Glomerular visceral epithelial cell (primary cell): Measurements from ENCODE around the gene NSD2.

Experiments used
- DNase-seq: peaks from one replicate; pipeline ENCODE4 v3.0.0-alpha.2; 2016; ENCODE audit errors: extremely low spot score

NSD2 gene

DNA sequence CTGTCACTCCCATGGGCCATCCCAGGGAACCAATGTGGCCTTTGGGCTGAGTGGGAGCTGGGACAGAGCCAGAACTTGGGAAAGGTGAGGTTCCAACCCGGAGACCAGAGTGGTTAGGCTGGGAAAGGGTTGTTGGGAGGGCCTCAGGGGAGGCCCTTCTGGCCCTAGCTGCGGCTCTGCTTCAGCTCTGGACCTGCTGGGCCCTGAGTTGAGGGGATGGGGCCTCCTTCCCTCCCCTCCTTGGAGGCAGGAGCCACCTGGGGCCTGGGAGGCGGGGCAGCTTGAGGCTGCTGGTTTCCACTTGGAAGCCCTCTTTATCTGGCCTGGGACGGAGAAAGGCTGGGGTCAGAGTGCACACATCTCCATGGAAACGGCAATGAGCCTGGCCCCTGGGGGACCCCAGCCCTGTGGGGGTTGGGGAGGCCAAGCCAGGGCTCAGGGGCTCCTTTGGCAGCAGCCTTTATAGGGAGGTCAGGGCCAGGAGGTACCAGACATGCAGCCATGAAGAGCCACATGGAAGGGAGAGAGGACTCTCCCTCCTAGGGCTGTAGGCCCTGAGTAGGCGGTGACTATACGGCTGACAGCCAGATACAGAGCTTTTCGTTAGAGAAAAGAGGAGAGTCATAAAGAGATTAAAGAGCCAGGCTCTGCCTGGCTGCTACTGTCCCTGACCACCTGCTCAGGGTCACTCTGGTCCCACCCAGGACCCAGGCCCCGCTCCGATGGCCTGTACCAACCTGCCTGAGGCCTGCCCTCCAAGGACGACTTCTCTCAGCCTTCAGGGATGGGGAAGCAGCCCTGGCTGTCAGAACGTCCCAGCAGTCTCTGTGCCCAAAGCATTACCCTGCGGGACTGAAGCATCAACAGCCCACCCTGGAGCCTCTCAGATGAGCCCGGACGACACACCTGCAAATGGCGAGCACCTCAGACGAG is 6.9 kb upstream of the NSD2 start:
- DNase-seq, result no peak

GRCh38 chr4:1866189-1866661 is 5.0 kb upstream of the NSD2 start:
- no peak for DNase-seq

- no peak for DNase-seq
Observed at GRCh38 chr4:1868293-1868692, 2.9 kb upstream of the NSD2 start.

DNA sequence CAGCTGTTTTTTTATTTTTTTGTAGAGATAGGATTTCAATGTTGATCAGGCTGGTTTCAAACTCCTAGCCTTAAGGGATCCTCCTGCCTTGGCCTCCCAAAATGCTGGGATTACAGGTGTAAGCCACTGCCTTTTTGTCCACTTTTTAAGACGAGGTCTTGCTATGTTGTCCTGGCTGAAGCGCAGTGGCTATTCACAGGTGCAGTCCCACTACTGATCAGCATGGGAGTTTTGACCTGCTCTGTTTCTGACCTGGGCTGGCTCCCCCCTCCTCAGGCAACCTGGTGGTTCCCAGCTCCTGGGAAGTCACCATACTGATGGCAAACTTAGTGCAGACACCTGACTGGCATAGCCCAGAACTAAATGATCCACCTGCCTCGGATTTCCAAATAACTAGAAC is 2.3 kb upstream of the NSD2 start:
- DNase-seq, result no peak

DNA sequence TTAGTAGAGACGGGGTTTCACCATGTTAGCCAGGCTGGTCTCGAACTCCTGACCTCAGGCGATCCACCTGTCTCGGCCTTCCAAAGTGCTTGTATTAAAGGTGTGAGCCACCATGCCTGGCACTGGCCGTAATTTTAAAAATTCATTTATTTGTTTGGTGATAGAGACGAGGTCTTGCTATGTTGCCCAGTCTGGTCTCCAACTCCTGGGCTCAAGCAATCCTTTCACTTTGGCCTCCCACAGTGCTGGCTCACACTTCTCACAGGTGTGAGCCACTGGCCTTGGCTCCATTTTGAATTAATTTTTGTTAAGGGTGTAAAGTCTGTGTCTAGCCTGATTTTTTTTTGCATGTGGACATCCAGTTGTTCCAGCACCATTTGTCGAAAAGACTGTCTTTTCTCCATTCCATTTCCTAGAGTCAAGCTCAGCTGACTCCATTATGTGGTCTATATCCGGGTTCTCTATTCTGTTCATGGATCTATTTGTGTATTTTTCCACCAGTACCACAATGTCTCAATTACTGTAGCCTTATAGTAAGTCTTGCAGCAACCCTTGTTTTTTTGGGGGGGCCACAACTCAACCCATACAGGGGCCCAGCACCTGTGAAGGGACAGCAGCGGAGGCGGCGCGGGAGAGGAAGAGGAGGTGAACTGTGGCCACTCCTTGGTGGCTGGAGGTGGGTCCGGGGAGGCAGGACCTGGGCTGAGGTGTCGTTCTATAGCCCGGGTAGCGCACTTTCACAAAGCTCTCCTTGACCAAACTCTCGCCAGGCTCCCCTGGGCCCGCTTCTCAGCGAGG is 1.5 kb upstream of the NSD2 start:
- DNase-seq, result no peak

- peak; percentile 88 for DNase-seq
Observed at GRCh38 chr4:1870328-1870577, 940 bp upstream of the NSD2 start.

DNA sequence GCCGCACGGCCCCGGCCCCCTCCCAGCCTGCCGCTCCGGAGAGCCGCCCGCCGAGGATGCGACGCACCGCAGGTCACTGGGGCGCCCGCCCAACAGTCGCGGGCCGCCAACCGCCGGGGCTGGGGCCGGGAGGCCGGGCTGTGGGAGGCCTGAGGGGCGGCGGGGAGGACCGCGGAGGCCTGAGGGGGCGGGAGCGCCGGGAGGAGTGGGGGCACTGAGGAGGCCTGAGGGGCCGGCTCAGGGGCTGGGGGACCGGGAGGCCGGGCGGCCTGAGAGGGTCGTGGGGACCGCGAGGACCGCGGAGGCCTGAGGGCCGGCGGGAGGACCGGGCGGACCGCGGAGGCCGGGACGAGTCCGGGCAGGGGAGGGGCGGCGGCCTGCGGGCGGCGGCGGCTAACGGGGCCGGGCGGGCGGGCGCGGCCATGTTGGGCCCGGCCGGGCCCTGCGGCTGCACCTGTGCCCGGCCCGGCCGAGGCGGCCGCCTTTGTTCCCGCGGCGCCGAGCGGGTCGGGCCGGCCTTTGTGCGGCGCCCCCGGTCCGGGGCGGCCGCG is 353 bp downstream of the NSD2 start:
- DNase-seq, result no peak

DNA sequence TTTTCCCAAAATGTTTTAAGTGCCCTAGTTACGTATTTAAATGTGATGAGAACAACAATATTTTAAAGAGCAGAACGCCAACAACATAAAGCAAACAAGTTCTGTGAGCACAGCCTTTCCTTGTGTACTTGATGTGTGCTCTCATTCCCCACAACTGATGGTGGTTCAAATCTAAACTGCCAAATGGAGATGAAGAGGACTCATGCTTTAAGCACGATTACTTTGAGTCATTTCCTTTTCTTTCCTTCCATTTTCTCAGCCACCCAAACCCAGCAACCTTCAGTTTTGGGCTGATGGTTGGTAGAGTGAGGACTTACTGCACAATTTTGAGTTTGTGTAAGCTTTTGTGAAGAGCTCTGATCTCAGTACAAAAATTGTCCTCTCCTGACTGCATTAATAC is 1.7 kb downstream of the NSD2 start:
- DNase-seq, result peak; percentile 53

DNA sequence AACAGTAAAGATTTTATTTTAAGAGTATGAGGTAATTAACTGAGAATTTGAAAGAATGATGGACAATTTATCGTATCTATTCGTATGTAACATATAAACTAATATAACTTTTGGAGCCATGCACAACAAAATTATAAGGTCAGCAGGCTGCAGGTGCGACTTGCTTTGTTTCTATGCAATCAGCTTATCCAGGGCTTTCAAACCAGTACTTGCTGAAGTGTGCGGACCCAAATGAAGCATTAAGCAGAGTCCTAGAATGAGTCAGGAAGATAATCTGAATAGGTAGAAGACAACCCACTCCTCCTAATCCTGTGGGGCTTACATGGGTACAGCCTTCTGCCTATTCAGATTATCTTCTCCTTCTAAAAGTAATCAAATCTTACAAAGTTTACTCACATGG is 2.1 kb downstream of the NSD2 start:
- no peak for DNase-seq

GRCh38 chr4:1873776-1874175 is 2.6 kb downstream of the NSD2 start:
- DNase-seq, result peak; percentile 57

GRCh38 chr4:1874201-1874600 is 3.0 kb downstream of the NSD2 start:
- DNase-seq, result no peak

DNA sequence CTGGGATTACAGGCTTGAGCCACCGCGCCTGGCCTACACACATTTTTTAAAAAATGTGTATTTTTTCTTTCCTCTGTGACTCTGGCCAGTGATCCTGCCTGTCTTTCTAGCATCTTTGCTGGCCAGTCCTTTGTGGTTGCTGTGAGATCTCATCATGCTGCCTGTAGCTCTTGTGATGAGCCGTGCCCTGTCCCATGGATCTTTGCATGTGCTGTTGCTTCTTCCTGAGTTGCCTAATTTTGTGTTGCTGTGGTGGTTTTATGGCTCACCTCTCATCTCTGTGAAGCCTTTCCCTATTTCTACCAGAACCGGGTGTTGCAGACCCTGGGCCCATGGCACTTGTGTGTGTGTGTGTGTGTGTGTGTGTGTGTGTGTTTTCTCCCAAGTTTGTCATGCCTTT is 8.3 kb downstream of the NSD2 start:
- peak; percentile 22 for DNase-seq

- no peak for DNase-seq
Observed at GRCh38 chr4:1880332-1880731, 9.1 kb downstream of the NSD2 start.

DNA sequence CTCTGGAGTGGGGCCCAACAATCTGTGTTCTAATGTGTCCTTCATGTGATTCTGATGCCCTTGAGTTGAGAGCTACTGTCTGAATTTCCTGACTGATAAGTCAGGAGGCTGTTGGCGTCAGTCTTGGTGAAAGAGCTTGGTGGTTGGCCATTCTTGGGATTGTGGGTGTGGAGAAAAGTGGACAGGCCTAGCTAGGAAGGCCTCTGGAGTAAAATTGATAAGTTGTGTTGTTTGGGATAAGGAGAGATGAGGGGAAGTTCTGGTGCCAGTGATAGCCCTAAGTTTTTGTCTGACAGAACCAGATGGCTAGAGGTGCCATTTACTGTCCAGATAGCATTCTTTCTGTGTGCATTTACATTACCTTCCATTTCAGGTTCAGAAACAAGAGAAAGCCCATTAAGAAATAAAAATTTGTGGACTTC is 11.7 kb downstream of the NSD2 start:
- DNase-seq, result no peak

DNA sequence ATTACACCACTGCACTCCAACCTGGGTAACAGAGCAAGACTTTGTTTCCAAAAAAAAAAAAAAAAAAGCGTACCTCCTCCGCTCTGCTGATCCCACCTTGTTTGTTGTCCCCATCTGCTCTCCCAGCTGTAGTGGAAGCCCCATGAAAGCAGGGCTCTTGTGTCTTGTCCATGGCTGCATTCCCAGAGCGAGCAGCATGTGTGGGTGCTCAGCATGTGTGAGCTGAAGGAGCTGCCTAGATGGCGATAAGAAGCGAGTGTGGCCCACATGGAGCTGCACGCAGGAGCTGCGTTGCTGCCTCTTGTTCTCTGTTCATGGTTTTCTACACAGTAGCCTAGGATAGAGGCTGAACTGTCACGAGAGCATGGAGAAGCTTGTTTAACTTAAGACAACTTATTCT is 12.4 kb downstream of the NSD2 start:
- DNase-seq, result no peak

DNA sequence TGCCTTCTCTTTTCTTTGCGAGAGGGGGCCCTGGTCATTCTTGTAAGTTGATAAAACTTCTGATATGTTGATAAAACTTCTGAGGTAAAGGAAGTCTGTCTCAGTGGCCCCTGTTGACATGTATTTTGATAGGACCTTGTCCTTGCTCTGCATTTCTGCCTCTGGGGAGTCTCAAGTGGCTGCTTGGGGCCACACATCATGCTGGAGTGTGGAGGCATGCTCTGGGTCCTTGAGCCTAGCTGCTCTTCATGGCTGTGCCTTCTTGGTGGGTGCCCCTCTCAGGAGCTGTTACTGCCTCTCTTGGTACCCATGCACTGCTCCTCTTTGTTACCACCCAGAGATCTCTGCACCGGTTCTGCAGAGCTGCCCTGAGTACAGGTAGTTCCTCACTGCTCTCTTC is 14.2 kb downstream of the NSD2 start:
- no peak for DNase-seq

- DNase-seq, result no peak
Observed at GRCh38 chr4:1887052-1887451, 15.9 kb downstream of the NSD2 start.

GRCh38 chr4:1890979-1891570 is 19.9 kb downstream of the NSD2 start:
- DNase-seq, result no peak

DNA sequence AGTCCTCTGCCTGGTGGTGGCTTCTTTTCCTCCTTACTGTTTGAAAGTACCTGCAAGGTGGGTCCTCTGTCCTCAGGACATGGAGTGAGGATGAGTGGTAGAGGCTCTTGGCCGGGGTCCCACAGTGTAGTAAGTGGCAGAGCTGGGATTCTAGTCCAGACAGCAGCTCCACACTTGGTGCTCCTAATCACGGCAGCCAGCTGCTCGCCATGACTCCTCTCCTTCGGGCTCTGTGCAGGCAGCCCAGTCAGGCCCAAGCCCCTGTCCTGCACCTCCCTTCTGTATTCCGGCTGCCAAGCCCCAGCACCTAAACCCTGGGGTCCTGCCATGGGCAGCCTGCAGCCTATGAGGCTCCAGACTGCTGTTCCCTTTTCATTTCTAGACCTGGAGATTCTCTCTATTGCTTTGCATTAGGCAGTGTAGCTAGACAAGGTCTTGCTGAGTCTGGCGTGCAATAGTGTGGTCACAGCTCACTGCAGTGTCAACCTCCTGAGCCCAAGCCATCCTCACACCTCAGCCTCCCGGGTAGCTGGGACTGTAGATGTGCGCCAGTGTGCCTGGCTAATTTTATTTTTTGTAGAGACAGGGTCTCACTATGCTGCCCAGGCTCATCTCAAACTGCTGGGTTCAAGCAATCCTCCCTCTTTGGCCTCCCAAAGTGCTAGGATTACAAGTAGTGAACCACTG is 24.9 kb downstream of the NSD2 start:
- DNase-seq, result no peak

GRCh38 chr4:1896658-1896991 is 25.4 kb downstream of the NSD2 start:
- no peak for DNase-seq

GRCh38 chr4:1898007-1898406 is 26.8 kb downstream of the NSD2 start:
- DNase-seq, result no peak

DNA sequence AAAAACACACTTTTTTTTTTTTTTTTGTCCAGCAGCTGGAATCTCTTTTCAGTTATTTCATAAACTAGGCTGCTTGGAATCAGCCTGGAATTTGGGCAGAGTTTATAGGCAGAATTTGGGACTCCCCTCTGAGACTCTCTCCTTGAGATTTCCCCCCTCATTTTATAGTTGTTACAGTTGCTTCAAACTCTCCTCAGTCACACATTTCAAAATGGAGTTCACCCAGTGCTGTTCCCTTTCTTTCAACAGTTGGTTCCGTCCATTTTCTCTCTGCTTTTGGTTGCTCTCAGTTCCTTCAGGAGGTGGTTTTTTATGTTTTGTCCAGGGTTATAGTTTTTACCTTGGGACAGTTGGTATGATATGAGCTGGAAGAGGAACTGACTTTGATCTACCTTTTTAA is 27.5 kb downstream of the NSD2 start:
- DNase-seq, result no peak
